AG04449 (cell line): ENCODE measurements around the gene ABCA8.

Experiments used
- CTCF ChIA-PET: fragments of 350-600 bp; formaldehyde crosslinking; extraction: SDS; loops from one replicate; lab custom pipeline; 2021; ENCODE audit warnings: antibody characterized with exemption; lab: Yijun Ruan, JAX
- POLR2A ChIA-PET: fragments of 400-600, 350-600 bp; formaldehyde crosslinking; extraction: SDS; loops from one replicate; lab custom pipeline; 2020; ENCODE audit warnings: antibody characterized with exemption, inconsistent platforms; lab: Yijun Ruan, JAX
- DNase-seq: peaks from one replicate; pipeline ENCODE4 v3.0.0-alpha.2; 2010; ENCODE audit warnings: low read depth, low spot score
- H3K4me3 ChIP-seq: 2 replicates; pipeline ENCODE4 v1.5.1; 2011; ENCODE audit warnings: low read depth, mild to moderate bottlenecking, control low read depth, low read length
- CTCF ChIP-seq: IDR thresholded peaks from one replicate; pipeline ENCODE4 v1.5.1; 2011; ENCODE audit warnings: mild to moderate bottlenecking, moderate library complexity, low read length, control low read depth, inconsistent platforms; ENCODE audit not compliant: insufficient read depth; ENCODE audit errors: missing control alignments

The ABCA8 gene

GRCh38 chr17:68867759-68868516 lies 87.3 kb downstream of the ABCA8 start:
- H3K4me3 ChIP-seq, result no peak overlapping the region
- CTCF ChIA-PET, result no interaction called here
- no peak for DNase-seq
- POLR2A ChIA-PET, result no interaction called here
- no peak for TF ChIP-seq CTCF

- no peak for TF ChIP-seq CTCF
- DNase-seq, result no peak
- ChIA-PET CTCF (no interaction called here), POLR2A (no interaction called here)
- no peak overlapping the region for H3K4me3 ChIP-seq
These were observed 89.6 kb downstream of the ABCA8 start for GRCh38 chr17:68865584-68865983.

GRCh38 chr17:68863091-68863652 lies 92.0 kb downstream of the ABCA8 start:
- ChIA-PET CTCF (no interaction called here), POLR2A (no interaction called here)
- no peak for DNase-seq

GRCh38 chr17:68861602-68862001 lies 93.6 kb downstream of the ABCA8 start:
- no peak overlapping the region for H3K4me3 ChIP-seq
- CTCF ChIA-PET, result interaction anchor here (0.7 kb wide), 1 partner anchor 372 kb away, joined by 3 read pairs; no protein-coding TSS in a partner anchor
- POLR2A ChIA-PET, result interaction anchor here (0.7 kb wide), 1 partner anchor 97 kb away, joined by 4 read pairs; no protein-coding TSS in a partner anchor
- TF ChIP-seq CTCF, result no peak
- DNase-seq, result no peak

More at GRCh38 chr17:68863091-68863652, 92.0 kb downstream of the ABCA8 start:
- H3K4me3 ChIP-seq, result no peak overlapping the region
- no peak for TF ChIP-seq CTCF

- POLR2A ChIA-PET, result no interaction called here
- no peak for TF ChIP-seq CTCF
- CTCF ChIA-PET, result interaction anchor here (0.7 kb wide), 1 partner anchor 373 kb away, joined by 3 read pairs; no protein-coding TSS in a partner anchor
- no peak overlapping the region for H3K4me3 ChIP-seq
- DNase-seq, result no peak
These were observed 94.3 kb downstream of the ABCA8 start for GRCh38 chr17:68860941-68861340.

GRCh38 chr17:68854452-68854851 lies 100.7 kb downstream of the ABCA8 start:
- POLR2A ChIA-PET, result no interaction called here
- CTCF ChIA-PET, result no interaction called here
- H3K4me3 ChIP-seq, result no peak overlapping the region
- DNase-seq, result no peak
- no peak for TF ChIP-seq CTCF
